MCF 10A (cell line): ENCODE data around the gene SLC8A3. TPM values are rescaled to one million over a fixed set of nuclear protein-coding genes. Genes with fewer than 3 reads are reported as not detected.
A peak's percentile ranks its signal among the peaks of the same experiment; 100 is the strongest.
"Not testable (repeated sequence)": the region's sequence is repeated elsewhere in the genome, so short reads cannot be mapped to it uniquely, and the experiment has no call there.

Experiments used
- Bru-seq: library from RNA; stranded (reverse); fragments of 400-500 nt; gene quantifications from one replicate; lab custom pipeline; 2021; lab: Mats Ljungman, UMichigan
- BruChase-seq, 2 experiments: library from RNA; stranded (reverse); fragments of 400-500 nt; gene quantifications; one replicate each; lab custom pipeline; 2021; lab: Mats Ljungman, UMichigan
- BruUV-seq: library from RNA; stranded (reverse); fragments of 400-500 nt; replicated peaks from 2 replicates; lab custom pipeline; 2021; lab: Mats Ljungman, UMichigan
- CTCF ChIA-PET: fragments of 300-600 bp; sonication (Branson Sonifier 250); formaldehyde crosslinking; extraction: SDS; loops from one replicate; lab custom pipeline; 2021; ENCODE audit warnings: antibody characterized with exemption, inconsistent platforms; lab: Yijun Ruan, JAX
- POLR2A ChIA-PET: fragments of 300-600, 350-650 bp; sonication (Branson Sonifier 250); formaldehyde crosslinking; extraction: SDS; loops from one replicate; lab custom pipeline; 2020; ENCODE audit warnings: antibody characterized with exemption, inconsistent platforms; lab: Yijun Ruan, JAX
- DNase-seq: peaks from one replicate; pipeline ENCODE4 v3.0.0-alpha.2; 2018; ENCODE audit not compliant: unreplicated experiment
- H3K27ac Mint-ChIP-seq: one replicate; pipeline ENCODE4 v1.8.0; 2022; ENCODE audit warnings: mild to moderate bottlenecking, low read depth, mixed read lengths; ENCODE audit not compliant: unreplicated experiment
- H3K27me3 Mint-ChIP-seq: one replicate; pipeline ENCODE4 v1.8.0; 2022; ENCODE audit warnings: mixed read lengths; ENCODE audit not compliant: insufficient read depth, unreplicated experiment
- H3K36me3 Mint-ChIP-seq: one replicate; pipeline ENCODE4 v1.8.0; 2022; ENCODE audit warnings: mild to moderate bottlenecking, moderate library complexity, mixed read lengths; ENCODE audit not compliant: insufficient read depth, unreplicated experiment
- H3K4me1 Mint-ChIP-seq: one replicate; pipeline ENCODE4 v1.8.0; 2022; ENCODE audit warnings: mixed read lengths; ENCODE audit not compliant: insufficient read depth, unreplicated experiment
- H3K4me3 Mint-ChIP-seq: one replicate; pipeline ENCODE4 v1.8.0; 2022; ENCODE audit warnings: mild to moderate bottlenecking, moderate library complexity, mixed read lengths; ENCODE audit not compliant: unreplicated experiment
- H3K9me3 Mint-ChIP-seq: one replicate; pipeline ENCODE4 v1.8.0; 2022; ENCODE audit warnings: mixed read lengths; ENCODE audit not compliant: unreplicated experiment
- intact Hi-C: fragments of 100-400 bp; cut with micrococcal nuclease; formaldehyde crosslinking; loops from 2 replicates; pipeline ENCODE4 v1.14.1; 2022
- long read RNA-seq: library from polyadenylated mRNA; stranded (forward); transcript quantifications from one replicate; pipeline ENCODE4 v2.0.0, GENCODE V29; 2022
- total RNA-seq: library from RNA; stranded (reverse); gene quantifications from 2 replicates; pipeline ENCODE4 v1.2.3, GENCODE V29; 2022
- TF ChIP-seq, protein P1 (sequence below): fragments of 200-600 bp; IDR thresholded peaks from one replicate; pipeline ENCODE4 v1.8.0; 2022; ENCODE audit warnings: antibody characterized with exemption, mild to moderate bottlenecking; ENCODE audit not compliant: unreplicated experiment

SLC8A3 gene
- total RNA-seq (not detected in 2 replicates), Bru-seq, nascent RNA (percentile 1 among the genes with signal in this experiment), BruChase-seq, experiment 1, labeled RNA remaining after a 6-hour chase (not detected), BruChase-seq, experiment 2, labeled RNA remaining after a 2-hour chase (not detected)
- long read RNA-seq, result 0 reads

DNA sequence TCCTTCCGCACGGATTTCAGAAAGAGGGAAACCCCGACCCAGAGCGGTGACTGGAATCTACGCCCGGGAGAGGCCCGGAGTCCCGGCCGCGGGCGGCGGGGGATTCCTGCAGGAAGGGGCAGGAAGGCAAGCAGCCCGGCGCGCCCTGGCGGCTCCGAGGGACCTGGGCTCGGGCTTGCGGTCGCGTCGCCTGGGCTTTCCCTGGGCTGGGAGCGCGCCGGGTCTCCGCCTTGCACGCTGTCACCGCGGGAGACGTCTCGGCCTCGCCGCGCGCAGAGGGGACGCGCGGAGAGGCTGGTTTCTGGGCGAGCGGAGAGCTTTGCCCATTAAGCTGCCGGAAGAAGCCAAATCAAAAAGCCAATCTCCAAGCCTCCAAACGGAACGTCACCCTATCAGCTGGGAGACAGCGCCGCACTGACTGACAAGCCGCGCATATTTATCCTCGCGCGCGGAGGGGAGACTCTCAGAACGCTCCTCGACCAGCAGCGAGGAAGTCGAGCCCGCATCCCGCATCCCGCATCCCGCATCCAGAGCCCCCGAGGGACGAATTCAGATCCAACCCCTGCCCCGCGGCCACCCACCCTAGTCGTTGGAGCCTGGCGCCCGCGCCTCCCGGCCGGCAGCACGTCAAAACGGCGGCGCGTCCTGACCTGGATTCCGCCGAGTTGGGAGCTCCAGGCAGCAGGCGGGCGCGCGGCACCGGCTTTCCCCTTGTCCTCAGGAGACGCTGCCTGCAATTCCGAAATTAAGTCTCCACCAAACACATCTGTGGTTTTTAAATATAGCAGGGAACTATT lies at the start of gene SLC8A3:
Gene SLC8A3, minus strand, starts transcription at position 293 of the 797 bp plus-strand sequence. CDS start 20,529 bp downstream, outside the sequence.
- TF ChIP-seq, protein P1, sequence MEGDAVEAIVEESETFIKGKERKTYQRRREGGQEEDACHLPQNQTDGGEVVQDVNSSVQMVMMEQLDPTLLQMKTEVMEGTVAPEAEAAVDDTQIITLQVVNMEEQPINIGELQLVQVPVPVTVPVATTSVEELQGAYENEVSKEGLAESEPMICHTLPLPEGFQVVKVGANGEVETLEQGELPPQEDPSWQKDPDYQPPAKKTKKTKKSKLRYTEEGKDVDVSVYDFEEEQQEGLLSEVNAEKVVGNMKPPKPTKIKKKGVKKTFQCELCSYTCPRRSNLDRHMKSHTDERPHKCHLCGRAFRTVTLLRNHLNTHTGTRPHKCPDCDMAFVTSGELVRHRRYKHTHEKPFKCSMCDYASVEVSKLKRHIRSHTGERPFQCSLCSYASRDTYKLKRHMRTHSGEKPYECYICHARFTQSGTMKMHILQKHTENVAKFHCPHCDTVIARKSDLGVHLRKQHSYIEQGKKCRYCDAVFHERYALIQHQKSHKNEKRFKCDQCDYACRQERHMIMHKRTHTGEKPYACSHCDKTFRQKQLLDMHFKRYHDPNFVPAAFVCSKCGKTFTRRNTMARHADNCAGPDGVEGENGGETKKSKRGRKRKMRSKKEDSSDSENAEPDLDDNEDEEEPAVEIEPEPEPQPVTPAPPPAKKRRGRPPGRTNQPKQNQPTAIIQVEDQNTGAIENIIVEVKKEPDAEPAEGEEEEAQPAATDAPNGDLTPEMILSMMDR, result no peak

DNA sequence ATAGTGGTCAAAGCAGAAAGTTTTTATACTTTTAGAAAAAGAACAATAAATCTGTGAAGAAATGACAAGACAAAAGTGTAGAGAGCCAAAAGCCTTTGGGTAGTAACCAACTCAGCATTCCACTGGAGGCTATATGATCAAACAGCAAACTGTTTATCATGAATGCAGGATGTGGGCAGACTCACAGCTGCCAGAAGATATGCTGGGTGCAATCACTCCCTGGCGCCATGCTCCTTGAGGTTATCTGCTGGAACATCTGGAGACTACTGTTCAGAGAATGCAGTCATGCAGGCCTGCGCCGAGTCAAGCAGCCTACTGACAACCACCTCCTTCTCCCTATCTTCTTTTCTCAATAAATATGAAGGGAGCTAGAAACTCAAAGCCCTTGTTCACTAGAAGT lies 49.0 kb upstream of the SLC8A3 start:
- CTCF ChIA-PET, result no interaction called here
- H3K4me1 Mint-ChIP-seq, result no peaks in the 10 kb centered on the region
- no TSS peak for BruUV-seq
- no peaks in the 10 kb centered on the region for H3K36me3 Mint-ChIP-seq
- TF ChIP-seq, protein P1, result no peak
- no peak overlapping the region for H3K27ac Mint-ChIP-seq
- H3K27me3 Mint-ChIP-seq, result peaks cover 92% of the 10 kb centered on the region
- POLR2A ChIA-PET, result interaction anchor here (1.1 kb wide), 1 partner anchor 121 kb away, joined by 3 read pairs; no protein-coding TSS in a partner anchor
- no peak overlapping the region for H3K4me3 Mint-ChIP-seq
- peaks cover 6% of the 10 kb centered on the region for H3K9me3 Mint-ChIP-seq
- intact Hi-C loops, result no loop called here
- DNase-seq, result no peak

More for the DNA sequence above, at the start of gene SLC8A3:
- Mint-ChIP-seq H3K27me3 (peaks cover 72% of the 10 kb centered on the region), H3K27ac (no peak within 1 kb of the TSS), H3K9me3 (no peaks in the 10 kb centered on the region), H3K36me3 (no peaks in the 10 kb centered on the region), H3K4me1 (peaks cover 5% of the 10 kb centered on the region), H3K4me3 (peak within 1 kb of the TSS; percentile 60)
- no TSS peak for BruUV-seq
- intact Hi-C loops, result no loop called here
- no peak for DNase-seq
- ChIA-PET CTCF (interaction anchor here (0.7 kb wide), 1 partner anchor 48 kb away, joined by 3 read pairs; no protein-coding TSS in a partner anchor), POLR2A (interaction anchor here (0.9 kb wide), 1 partner anchor 34 kb away, joined by 3 read pairs; no protein-coding TSS in a partner anchor)

DNA sequence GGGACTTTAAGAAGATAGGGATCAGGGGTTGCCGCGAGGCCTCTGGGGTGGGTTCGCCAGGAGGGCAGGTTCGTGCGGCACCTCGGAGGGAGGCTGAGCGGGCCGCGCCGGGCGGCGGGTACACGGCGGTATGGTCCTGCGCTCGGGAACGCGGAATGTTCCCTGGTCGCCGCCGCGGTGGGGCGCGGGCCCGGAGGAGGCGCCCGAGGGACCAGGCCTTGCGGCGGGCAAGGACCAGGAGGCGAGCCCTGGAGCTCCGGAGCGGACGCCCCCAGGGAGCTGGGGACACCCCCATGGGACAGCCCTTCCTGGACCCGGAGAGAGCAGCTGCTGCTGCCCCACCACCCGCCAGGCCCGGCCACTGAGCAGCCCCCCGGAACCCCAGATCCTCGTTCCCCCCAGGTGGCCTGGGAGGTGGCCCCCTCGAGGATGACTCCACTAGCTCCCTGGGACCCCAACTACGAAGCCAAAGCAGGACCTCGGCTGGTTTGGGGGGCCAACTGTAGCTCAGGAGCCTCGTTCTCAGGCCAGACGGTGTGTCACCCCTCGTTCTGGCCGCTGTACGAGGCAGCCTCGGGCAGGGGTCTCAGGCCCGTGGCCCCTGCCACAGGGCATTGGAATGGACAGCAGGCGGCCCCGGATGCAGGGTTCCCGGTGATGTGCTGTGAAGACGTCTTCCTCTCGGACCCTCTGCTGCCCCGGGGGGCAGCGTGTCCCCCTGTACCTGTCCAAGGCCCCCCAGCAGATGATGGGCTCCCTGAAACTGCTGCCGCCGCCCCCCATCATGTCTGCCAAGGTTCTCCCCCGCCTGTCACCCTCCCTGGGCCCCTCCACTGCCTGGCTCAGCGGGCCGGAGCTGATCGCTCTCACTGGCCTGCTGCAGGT lies 45.6 kb upstream of the SLC8A3 start:
- BruUV-seq, result no TSS peak
- intact Hi-C loops, result no loop called here
- no peak for DNase-seq
- Mint-ChIP-seq H3K27ac (no peak overlapping the region), H3K27me3 (peaks cover 91% of the 10 kb centered on the region), H3K9me3 (no peaks in the 10 kb centered on the region), H3K4me1 (no peaks in the 10 kb centered on the region), H3K4me3 (no peak overlapping the region), H3K36me3 (no peaks in the 10 kb centered on the region)
- ChIA-PET CTCF (interaction anchor here (0.7 kb wide), 1 partner anchor 32 kb away, joined by 4 read pairs; no protein-coding TSS in a partner anchor), POLR2A (no interaction called here)
- TF ChIP-seq, protein P1, result no peak

- H3K4me3 Mint-ChIP-seq, CTCF ChIA-PET: not testable (repeated sequence)
- H3K27me3 Mint-ChIP-seq, result peaks cover 91% of the 10 kb centered on the region
Measured at GRCh38 chr14:70231756-70232544, 43.2 kb upstream of the SLC8A3 start.

GRCh38 chr14:70229877-70230640 lies 41.3 kb upstream of the SLC8A3 start:
- BruUV-seq, DNase-seq, H3K9me3 Mint-ChIP-seq, POLR2A ChIA-PET, H3K36me3 Mint-ChIP-seq, H3K4me3 Mint-ChIP-seq, CTCF ChIA-PET, H3K27ac Mint-ChIP-seq, H3K4me1 Mint-ChIP-seq, intact Hi-C loops: not testable (repeated sequence)
- peaks cover 85% of the 10 kb centered on the region for H3K27me3 Mint-ChIP-seq

More at GRCh38 chr14:70231756-70232544, 43.2 kb upstream of the SLC8A3 start:
- H3K27ac Mint-ChIP-seq, BruUV-seq, H3K4me1 Mint-ChIP-seq, POLR2A ChIA-PET, H3K9me3 Mint-ChIP-seq, H3K36me3 Mint-ChIP-seq, intact Hi-C loops, DNase-seq: not testable (repeated sequence)
